ENCODE results near the gene RAB8B. TPM values are rescaled to one million over a fixed set of nuclear protein-coding genes. Genes with fewer than 3 reads are reported as not detected.
A peak's percentile ranks its signal among the peaks of the same experiment; 100 is the strongest.

Gene RAB8B
- polyA plus RNA-seq, 3 donors = 22.0 to 77.3 (median 58.9) TPM

GRCh38 chr15:63243101-63243500 lies 53.7 kb downstream of the RAB8B start:
- H3K4me2 ChIP-seq (replicated peaks; ENCODE audit: extremely low read depth, low read length, poor library complexity, severe bottlenecking) = no peak overlapping the region
- Mint-ChIP-seq H3K27ac (peak overlapping the region in 2 of 7 donors; percentile 9 to 40), H3K4me3 (no peak overlapping the region), H3K27me3 (ENCODE audit: low read depth in 3 of 3) (no peaks in the 10 kb centered on the region), H3K4me1 (peaks cover 51% of the 10 kb centered on the region), H3K36me3 (peaks cover 32 to 54% of the 10 kb centered on the region in 2 donors), H3K9me3 (peaks cover 0 to 16% (median 3%) of the 10 kb centered on the region in 7 donors)
- H3K4me3 ChIP-seq (replicated peaks in 1 of 3; ENCODE audit: low read depth in 2 of 3, low read length in 3 of 3) = no peak overlapping the region
- H4K20me1 ChIP-seq (ENCODE audit: insufficient read depth, low read length) = peaks cover 68% of the 10 kb centered on the region
- H3K9me3 ChIP-seq (replicated peaks in 1 of 2; ENCODE audit: control insufficient read depth in 1 of 2, insufficient read depth in 1 of 2, low read length in 2 of 2) = peaks cover 4 to 8% of the 10 kb centered on the region in 2 donors
- no peak overlapping the region for H3K9ac ChIP-seq (ENCODE audit: insufficient read depth, low read length, poor library complexity, severe bottlenecking)
- H3K27ac ChIP-seq (ENCODE audit: low read depth in 1 of 2, low read length in 2 of 2) = no peak overlapping the region
- intact Hi-C loops (cut with micrococcal nuclease) = no loop called here
- WGBS (ENCODE audit: insufficient coverage) = no CpG with 5 or more reads among the region's 1 CpG
- H2AFZ ChIP-seq (ENCODE audit: insufficient read depth, low read depth, low read length, poor library complexity, severe bottlenecking) = no peak overlapping the region
- peaks cover 90% of the 10 kb centered on the region for H3K79me2 ChIP-seq (ENCODE audit: insufficient read depth, low read length)
- peaks cover 41 to 48% of the 10 kb centered on the region in 2 donors for H3K4me1 ChIP-seq (ENCODE audit: control insufficient read depth in 1 of 2, insufficient read depth in 2 of 2, low read length in 2 of 2)
- no peaks in the 10 kb centered on the region for H3K27me3 ChIP-seq (ENCODE audit: control insufficient read depth in 2 of 2, insufficient read depth in 2 of 2, low read length in 2 of 2)
- no peak for DNase-seq
- peaks cover 11 to 32% of the 10 kb centered on the region in 2 donors for H3K36me3 ChIP-seq (replicated peaks in 1 of 2; ENCODE audit: control insufficient read depth in 1 of 2, insufficient read depth in 2 of 2, low read length in 2 of 2)
- no peak for TF ChIP-seq CTCF (IDR thresholded peaks at IDR 0.05)

- Histone ChIP-seq H3K27ac (ENCODE audit: low read depth in 1 of 2, low read length in 2 of 2) (peak overlapping the region in 1 of 2 donors; percentile 37), H3K4me1 (ENCODE audit: control insufficient read depth in 1 of 2, insufficient read depth in 2 of 2, low read length in 2 of 2) (peaks cover 40 to 48% of the 10 kb centered on the region in 2 donors), H3K4me3 (replicated peaks in 1 of 3; ENCODE audit: low read depth in 2 of 3, low read length in 3 of 3) (no peak overlapping the region), H3K9me3 (replicated peaks in 1 of 2; ENCODE audit: control insufficient read depth in 1 of 2, insufficient read depth in 1 of 2, low read length in 2 of 2) (peaks cover 4 to 8% of the 10 kb centered on the region in 2 donors), H4K20me1 (ENCODE audit: insufficient read depth, low read length) (peaks cover 61% of the 10 kb centered on the region), H3K4me2 (replicated peaks; ENCODE audit: extremely low read depth, low read length, poor library complexity, severe bottlenecking) (no peak overlapping the region), H3K36me3 (replicated peaks in 1 of 2; ENCODE audit: control insufficient read depth in 1 of 2, insufficient read depth in 2 of 2, low read length in 2 of 2) (peaks cover 11 to 37% of the 10 kb centered on the region in 2 donors), H3K27me3 (ENCODE audit: control insufficient read depth in 2 of 2, insufficient read depth in 2 of 2, low read length in 2 of 2) (no peaks in the 10 kb centered on the region), H3K9ac (ENCODE audit: insufficient read depth, low read length, poor library complexity, severe bottlenecking) (no peak overlapping the region), H2AFZ (ENCODE audit: insufficient read depth, low read depth, low read length, poor library complexity, severe bottlenecking) (no peak overlapping the region), H3K79me2 (ENCODE audit: insufficient read depth, low read length) (peaks cover 90% of the 10 kb centered on the region)
- no peak for TF ChIP-seq CTCF (IDR thresholded peaks at IDR 0.05)
- peak in 1 of 3 donors; percentile 33 for DNase-seq
- Mint-ChIP-seq H3K27me3 (ENCODE audit: low read depth in 3 of 3) (no peaks in the 10 kb centered on the region), H3K27ac (peak overlapping the region in 5 of 7 donors; percentile 1 to 90 (median 56)), H3K9me3 (peaks cover 0 to 16% (median 3%) of the 10 kb centered on the region in 7 donors), H3K36me3 (peaks cover 35 to 54% of the 10 kb centered on the region in 2 donors), H3K4me3 (no peak overlapping the region), H3K4me1 (peaks cover 51% of the 10 kb centered on the region)
- intact Hi-C loops (cut with micrococcal nuclease) = no loop called here
- WGBS (ENCODE audit: insufficient coverage) = no CpG with 5 or more reads among the region's 1 CpG
These were observed 54.4 kb downstream of the RAB8B start for GRCh38 chr15:63243776-63244175.
